Activated CD8-positive, alpha-beta T cell treated with anti-CD3 and anti-CD28 coated beads, Interleukin-2, amount 10 ng/mL, durations not matched to agents 7 days and 5 days (primary cell): Measurements from ENCODE around the gene EFNB1. TPM values are rescaled to one million over a fixed set of nuclear protein-coding genes. Genes with fewer than 3 reads are reported as not detected.
A peak's percentile ranks its signal among the peaks of the same experiment; 100 is the strongest.

Experiments used
- ATAC-seq: fragments of 150-1000 bp; cut with Tn5 transposase; one replicate; pipeline ENCODE4 v1.10.0; 2021; ENCODE audit warnings: moderate library complexity
- CTCF ChIA-PET: fragments of 350-600 bp; sonication (Branson Sonifier 250); formaldehyde crosslinking; loops from one replicate; lab custom pipeline; 2021; ENCODE audit warnings: antibody characterized with exemption; lab: Charles Lee
- POLR2A ChIA-PET: fragments of 350-600 bp; sonication (Branson Sonifier 250); formaldehyde crosslinking; loops from one replicate; lab custom pipeline; 2021; ENCODE audit warnings: antibody characterized with exemption; lab: Charles Lee
- DNase-seq: peaks from one replicate; pipeline ENCODE4 v3.0.0-alpha.2; 2020
- H3K27ac Mint-ChIP-seq: one replicate; pipeline ENCODE4 v1.8.0; 2021; ENCODE audit warnings: mild to moderate bottlenecking, mixed read lengths
- H3K27me3 Mint-ChIP-seq: one replicate; pipeline ENCODE4 v1.8.0; 2021; ENCODE audit warnings: low read depth, mixed read lengths
- H3K36me3 Mint-ChIP-seq: one replicate; pipeline ENCODE4 v1.8.0; 2021; ENCODE audit warnings: low read depth, mixed read lengths
- H3K4me1 Mint-ChIP-seq: one replicate; pipeline ENCODE4 v1.8.0; 2021; ENCODE audit warnings: low read depth, mixed read lengths
- H3K4me3 Mint-ChIP-seq: one replicate; pipeline ENCODE4 v1.8.0; 2021; ENCODE audit warnings: mild to moderate bottlenecking, mixed read lengths
- H3K9me3 Mint-ChIP-seq: one replicate; pipeline ENCODE4 v1.8.0; 2022; ENCODE audit warnings: mixed read lengths; ENCODE audit not compliant: insufficient read depth
- total RNA-seq, 2 experiments: library from RNA; stranded (reverse); gene quantifications; one replicate each; pipeline ENCODE4 v1.2.3, GENCODE V29; 2021

EFNB1 gene
- total RNA-seq, 2 experiments from 2014 or later, result 4.1 to 4.2 TPM

DNA sequence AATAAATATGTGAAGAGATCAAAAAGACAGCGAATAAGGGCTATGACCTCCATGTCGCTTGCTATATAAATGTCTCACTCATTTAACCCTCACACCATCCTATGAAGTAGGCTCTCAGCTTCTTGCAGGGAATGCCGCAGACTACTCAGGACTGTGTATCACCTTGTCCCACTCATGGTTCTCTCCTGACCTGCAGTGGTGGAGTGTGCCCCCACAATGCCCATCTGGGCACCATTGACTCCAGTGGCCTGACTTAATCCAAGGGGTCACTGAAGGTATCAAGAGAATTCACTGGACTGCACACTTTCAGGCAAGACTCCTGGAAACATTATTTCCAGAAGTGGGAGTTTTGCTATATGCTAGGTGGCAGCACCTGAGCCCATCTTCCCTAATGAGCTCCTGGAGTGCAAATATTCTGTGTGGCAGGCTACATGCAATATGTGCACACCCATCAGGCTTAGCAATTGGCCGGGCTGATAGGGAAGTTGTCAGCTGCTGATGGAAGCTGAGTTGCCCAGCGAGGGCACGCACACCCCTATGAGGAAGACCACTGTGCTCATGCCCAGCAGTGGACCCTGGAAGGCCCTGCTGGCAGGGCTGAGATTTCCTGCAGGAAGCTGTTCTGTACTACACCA lies 8.2 kb upstream of the EFNB1 start:
- Mint-ChIP-seq H3K27ac (no peak overlapping the region), H3K9me3 (no peaks in the 10 kb centered on the region), H3K4me1 (no peaks in the 10 kb centered on the region), H3K4me3 (no peak overlapping the region), H3K27me3 (peaks cover 3% of the 10 kb centered on the region), H3K36me3 (no peaks in the 10 kb centered on the region)
- no peak for ATAC-seq
- no peak for DNase-seq
- ChIA-PET POLR2A (interaction anchor here (0.6 kb wide), 1 partner anchor 462 kb away, joined by 4 read pairs; no protein-coding TSS in a partner anchor), CTCF (no interaction called here)

DNA sequence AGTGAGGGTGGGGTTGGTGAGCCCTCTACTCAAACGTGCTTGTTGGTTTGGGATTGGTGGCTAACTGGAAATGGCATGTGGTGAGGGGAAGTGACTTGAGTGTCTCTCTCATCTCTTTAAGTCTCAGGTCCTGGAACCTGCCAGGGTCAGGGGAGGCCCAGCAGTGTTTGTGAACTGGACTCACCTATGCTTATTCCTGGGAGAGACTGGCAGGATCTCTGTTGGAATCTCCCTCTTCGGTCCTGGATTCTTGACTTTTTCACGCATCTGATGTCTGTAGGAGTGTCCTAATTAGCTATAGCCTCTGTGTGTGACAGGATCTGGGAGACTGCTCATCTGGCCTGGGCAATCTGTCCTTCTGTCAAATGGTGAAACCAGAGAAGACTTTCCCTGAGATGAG lies 7.2 kb upstream of the EFNB1 start:
- no peaks in the 10 kb centered on the region for H3K36me3 Mint-ChIP-seq
- CTCF ChIA-PET, result no interaction called here
- H3K4me3 Mint-ChIP-seq, result no peak overlapping the region
- H3K4me1 Mint-ChIP-seq, result no peaks in the 10 kb centered on the region
- no peak overlapping the region for H3K27ac Mint-ChIP-seq
- DNase-seq, result no peak
- POLR2A ChIA-PET, result no interaction called here
- H3K9me3 Mint-ChIP-seq, result no peaks in the 10 kb centered on the region
- no peak for ATAC-seq
- no peaks in the 10 kb centered on the region for H3K27me3 Mint-ChIP-seq

DNA sequence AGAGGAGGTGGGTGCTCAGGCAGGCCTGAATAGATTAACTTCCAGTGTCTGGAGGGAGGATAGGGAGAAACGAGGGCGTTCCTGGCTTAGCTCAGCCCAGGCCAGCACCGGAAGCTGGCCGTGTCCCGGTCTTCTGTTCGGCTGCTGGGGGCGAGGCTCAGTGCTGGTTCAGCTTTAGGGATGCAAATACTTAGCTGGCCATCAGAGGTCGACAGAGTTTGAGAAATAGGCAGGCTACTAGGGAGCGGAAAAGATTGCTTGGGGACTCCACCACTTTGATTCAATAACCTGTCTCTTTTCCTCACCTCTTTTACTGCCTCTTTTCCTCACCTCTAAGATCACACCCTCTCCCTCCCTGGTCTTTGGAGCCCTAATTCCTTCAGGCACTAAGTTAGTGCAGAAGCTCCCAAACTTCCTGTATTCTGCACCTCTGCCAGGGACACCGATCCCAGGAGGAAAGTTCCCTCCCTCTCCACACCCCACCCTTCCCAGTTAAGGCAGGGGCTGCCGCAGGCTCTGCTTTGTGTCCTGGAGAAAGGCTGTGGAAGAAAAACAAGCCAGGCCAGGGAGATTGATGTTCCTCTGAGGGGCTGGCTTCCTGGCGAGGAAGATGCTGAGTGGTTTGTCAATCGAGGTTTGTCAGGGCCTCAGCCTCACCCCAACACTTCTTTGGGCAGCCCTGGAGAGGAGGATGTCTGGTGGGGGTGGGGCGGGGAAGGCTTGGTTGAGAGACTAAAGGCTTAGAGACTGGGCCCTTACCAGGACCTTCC lies 6.0 kb upstream of the EFNB1 start:
- H3K27me3 Mint-ChIP-seq, result no peaks in the 10 kb centered on the region
- no peak overlapping the region for H3K27ac Mint-ChIP-seq
- DNase-seq (peak; percentile 32), ATAC-seq (peak; percentile 61)
- H3K36me3 Mint-ChIP-seq, result no peaks in the 10 kb centered on the region
- H3K4me3 Mint-ChIP-seq, result no peak overlapping the region
- ChIA-PET POLR2A (no interaction called here), CTCF (interaction anchor here (0.8 to 1.1 kb wide), 4 partner anchors 13 to 392 kb away, joined by 3 to 4 read pairs (median 4); no protein-coding TSS in a partner anchor)
- H3K9me3 Mint-ChIP-seq, result no peaks in the 10 kb centered on the region
- peaks cover 2% of the 10 kb centered on the region for H3K4me1 Mint-ChIP-seq

DNA sequence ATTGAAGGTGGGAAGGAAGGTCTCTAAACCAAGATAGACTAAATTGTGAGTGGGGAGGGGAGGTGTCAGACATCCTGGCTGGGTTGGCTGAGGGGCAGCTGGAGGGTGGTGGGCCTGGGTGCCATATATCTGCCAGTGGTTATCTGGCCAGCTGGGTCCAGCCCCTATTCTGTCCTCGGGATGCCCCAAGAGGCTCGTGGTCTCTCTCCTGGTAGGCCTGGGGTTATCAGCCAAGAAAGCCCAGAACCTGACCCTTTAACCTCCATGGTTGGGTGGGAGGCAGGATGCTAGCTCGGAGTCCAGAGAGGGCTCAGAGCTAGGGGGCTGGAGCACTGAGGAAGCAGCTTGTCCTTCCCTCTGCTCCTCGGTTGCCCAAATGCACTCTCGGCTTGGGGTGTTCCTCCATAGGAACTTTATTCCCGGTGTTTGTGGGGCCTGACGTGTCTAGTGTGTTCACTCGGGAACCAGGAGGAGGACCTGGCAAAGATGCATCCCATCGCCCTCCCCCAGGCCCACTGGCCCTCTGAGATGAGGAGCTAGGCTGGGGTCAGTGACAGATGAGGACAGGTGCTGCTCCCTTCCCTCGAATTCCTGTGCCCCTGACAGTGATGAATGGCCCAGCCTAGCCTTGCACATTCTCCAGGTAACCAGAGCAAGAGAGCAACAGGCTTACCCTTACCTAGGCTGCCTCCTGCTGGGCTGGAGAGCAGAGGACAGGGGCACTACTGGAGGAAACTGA lies 5.2 kb upstream of the EFNB1 start:
- Mint-ChIP-seq H3K4me3 (no peak overlapping the region), H3K27ac (no peak overlapping the region), H3K27me3 (no peaks in the 10 kb centered on the region), H3K9me3 (no peaks in the 10 kb centered on the region), H3K4me1 (peaks cover 5% of the 10 kb centered on the region), H3K36me3 (no peaks in the 10 kb centered on the region)
- no peak for DNase-seq
- CTCF ChIA-PET, result interaction anchor here (1.1 kb wide), 1 partner anchor 12 kb away, joined by 4 read pairs; no protein-coding TSS in a partner anchor
- POLR2A ChIA-PET, result no interaction called here
- ATAC-seq, result no peak

DNA sequence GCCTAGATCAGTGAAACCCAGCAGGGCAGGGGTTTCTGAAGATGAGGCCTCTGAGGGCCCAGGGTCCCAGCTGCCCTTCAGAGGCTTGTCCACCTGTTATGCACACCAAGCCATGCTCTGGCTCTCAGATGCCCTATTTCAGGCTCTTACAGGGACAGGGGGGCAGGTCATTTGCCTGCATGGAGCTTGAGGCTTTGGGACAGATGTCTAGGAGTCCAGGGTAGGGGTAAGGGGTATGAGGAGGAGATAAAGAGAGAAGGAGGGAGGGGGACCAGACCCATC lies 4.7 kb upstream of the EFNB1 start:
- DNase-seq, result no peak
- no peak for ATAC-seq
- Mint-ChIP-seq H3K27me3 (no peaks in the 10 kb centered on the region), H3K27ac (no peak overlapping the region), H3K9me3 (no peaks in the 10 kb centered on the region), H3K4me3 (no peak overlapping the region), H3K4me1 (peaks cover 6% of the 10 kb centered on the region), H3K36me3 (no peaks in the 10 kb centered on the region)
- CTCF ChIA-PET, result interaction anchor here (1.1 kb wide), 1 partner anchor 93 kb away, joined by 3 read pairs; no protein-coding TSS in a partner anchor
- POLR2A ChIA-PET, result no interaction called here

DNA sequence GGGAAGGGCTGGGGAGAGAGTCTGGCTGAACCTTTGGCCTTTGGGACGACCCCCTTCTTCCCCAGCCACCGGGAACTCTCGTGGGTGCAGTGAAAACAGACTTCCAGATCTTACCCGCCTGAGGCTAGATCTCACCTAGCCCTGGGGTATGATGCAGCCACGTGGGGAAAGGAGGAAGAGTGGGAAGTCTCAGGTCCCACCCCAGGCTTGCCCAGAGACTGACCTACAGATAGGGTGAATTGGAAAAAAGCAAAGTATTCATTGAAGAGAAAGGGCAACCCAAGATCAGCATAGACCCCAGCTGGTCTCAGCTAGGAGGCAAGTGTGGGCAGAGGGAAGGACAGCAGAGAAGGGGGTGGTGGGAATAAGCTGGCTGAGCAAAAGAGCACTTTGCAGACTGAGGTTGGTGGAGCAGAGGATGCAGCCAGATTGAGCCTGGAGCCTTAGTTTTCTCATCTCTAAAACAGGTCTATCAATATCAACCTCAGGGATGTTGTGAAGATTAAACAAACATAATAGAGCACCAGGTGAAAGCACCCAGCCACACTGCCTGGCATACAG lies 4.2 kb upstream of the EFNB1 start:
- Mint-ChIP-seq H3K36me3 (no peaks in the 10 kb centered on the region), H3K4me3 (no peak overlapping the region), H3K4me1 (peaks cover 6% of the 10 kb centered on the region), H3K27ac (no peak overlapping the region), H3K27me3 (no peaks in the 10 kb centered on the region), H3K9me3 (no peaks in the 10 kb centered on the region)
- POLR2A ChIA-PET, result no interaction called here
- DNase-seq, result no peak
- CTCF ChIA-PET, result interaction anchor here (1.1 to 1.2 kb wide), 2 partner anchors 93 to 397 kb away, joined by 3 read pairs; no protein-coding TSS in a partner anchor
- no peak for ATAC-seq

DNA sequence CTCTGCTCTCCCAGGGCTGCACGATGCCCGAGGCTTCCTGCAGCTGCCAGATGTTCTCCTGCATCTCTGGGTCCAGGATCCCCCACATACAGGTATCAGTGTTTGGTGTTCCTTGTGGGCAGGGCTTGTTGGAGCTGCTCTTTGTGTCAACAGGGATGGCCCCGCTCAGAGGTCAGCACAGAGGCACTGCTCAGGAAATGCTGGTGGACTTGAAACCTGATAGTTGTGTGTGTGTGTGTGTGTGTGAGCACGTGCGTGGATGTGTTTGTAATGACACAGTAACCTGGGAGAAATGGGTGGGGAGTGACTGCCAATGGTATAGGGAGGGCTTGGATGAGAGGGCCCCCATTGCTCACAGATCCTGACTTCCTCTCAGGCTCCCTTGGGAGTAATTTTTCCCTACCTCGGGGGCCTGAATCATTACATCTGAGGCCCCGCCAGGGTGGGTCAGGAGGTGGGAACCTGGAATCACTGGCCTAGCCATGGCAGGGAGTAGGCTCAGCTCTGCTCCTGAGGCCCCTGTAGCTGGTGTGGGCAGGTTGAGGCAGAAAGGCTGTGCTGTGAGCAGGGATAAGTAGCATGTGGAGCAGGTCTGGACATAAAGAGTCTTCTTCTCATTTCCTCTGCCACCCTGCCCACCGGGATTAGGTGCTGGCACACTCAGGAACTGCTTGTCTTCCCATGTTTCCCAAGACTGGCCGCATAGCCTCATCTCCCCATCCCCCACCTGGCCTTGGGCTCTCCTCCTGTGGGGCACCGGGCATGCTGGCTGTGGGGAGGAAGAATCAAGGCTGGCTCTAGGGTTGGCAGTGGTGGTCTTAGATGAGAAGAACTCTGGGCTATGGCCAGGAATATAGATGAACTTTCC lies 2.5 kb upstream of the EFNB1 start:
- Mint-ChIP-seq H3K36me3 (no peaks in the 10 kb centered on the region), H3K27ac (no peak overlapping the region), H3K4me1 (peaks cover 12% of the 10 kb centered on the region), H3K27me3 (peaks cover 2% of the 10 kb centered on the region), H3K9me3 (no peaks in the 10 kb centered on the region), H3K4me3 (no peak overlapping the region)
- ATAC-seq, result no peak
- DNase-seq, result no peak
- CTCF ChIA-PET, result interaction anchor here (1.2 to 3.5 kb wide), 3 partner anchors 100 to 397 kb away, joined by 3 to 45 read pairs (median 4); no protein-coding TSS in a partner anchor
- POLR2A ChIA-PET, result no interaction called here

DNA sequence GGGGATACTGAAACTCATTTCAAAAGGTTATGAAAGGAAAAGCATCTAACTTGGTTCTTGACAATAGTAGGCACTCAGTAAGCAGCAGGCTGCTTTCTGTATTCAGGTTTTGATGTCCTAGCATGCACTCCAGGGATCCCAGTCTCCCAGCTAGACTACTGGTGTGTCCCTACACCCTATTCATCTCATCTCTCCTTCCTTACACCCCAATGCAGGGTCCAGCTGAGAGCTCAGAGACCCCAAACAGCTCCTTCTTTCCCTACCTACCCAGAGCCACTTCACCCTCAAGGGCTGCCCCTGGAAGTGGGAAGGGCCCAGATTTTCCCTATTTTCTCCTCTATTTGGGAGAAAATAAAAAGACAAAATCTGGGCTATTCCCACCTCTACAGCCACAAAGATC lies 1.6 kb upstream of the EFNB1 start:
- peaks cover 5% of the 10 kb centered on the region for H3K27me3 Mint-ChIP-seq
- H3K9me3 Mint-ChIP-seq, result no peaks in the 10 kb centered on the region
- no peak for DNase-seq
- ChIA-PET CTCF (interaction anchor here (0.6 to 3.5 kb wide), 22 partner anchors 9 to 559 kb away, joined by 3 to 45 read pairs (median 4); partner anchors contain the start of gene PJA1), POLR2A (no interaction called here)
- H3K4me3 Mint-ChIP-seq, result no peak overlapping the region
- ATAC-seq, result no peak
- H3K27ac Mint-ChIP-seq, result no peak overlapping the region
- H3K4me1 Mint-ChIP-seq, result peaks cover 18% of the 10 kb centered on the region
- no peaks in the 10 kb centered on the region for H3K36me3 Mint-ChIP-seq

DNA sequence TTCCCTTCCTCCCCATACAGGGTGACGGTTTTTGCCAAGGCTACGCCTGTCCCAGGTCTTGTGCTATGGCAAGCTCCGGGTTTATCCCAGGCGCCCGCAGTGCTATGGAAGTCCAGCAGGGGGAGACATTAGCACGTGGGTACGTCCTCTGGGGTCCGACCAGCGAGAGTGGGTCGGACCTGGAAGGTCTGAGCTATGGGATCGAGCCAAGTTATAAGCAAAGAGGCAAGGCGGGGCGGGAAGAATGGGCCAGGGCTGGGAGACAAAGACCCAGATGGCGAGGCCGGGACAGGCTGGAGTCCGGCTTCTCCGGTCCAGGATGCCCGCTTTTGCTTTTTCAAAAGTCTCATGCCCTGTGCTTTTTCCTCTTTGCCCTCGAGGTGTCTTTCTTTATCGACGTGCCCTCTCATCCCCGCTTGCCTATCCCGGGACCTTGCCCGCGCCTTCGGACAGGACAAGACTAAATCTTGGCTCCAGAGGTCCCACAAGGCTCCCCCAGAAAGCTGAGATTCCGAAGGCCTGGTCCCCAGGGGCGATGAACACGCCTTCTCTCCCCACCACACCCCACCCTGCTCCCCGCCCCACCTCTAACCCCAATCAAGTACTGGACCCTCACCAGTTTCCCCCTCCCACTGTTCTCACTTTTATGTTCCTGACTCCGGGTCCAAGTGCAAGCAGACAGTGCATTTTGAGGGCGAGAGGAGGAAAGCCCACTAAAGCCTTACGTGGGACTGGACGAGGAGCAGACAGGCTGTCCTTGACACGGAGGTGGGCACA lies 785 bp upstream of the EFNB1 start:
- no peaks in the 10 kb centered on the region for H3K36me3 Mint-ChIP-seq
- ChIA-PET POLR2A (interaction anchor here (0.9 kb wide), 1 partner anchor 308 kb away, joined by 3 read pairs; no protein-coding TSS in a partner anchor), CTCF (interaction anchor here (0.6 to 3.5 kb wide), 31 partner anchors 8 to 1305 kb away, joined by 3 to 45 read pairs (median 4); partner anchors contain the start of genes IGBP1 and PJA1)
- peak; percentile 80 for DNase-seq
- peak; percentile 52 for ATAC-seq
- no peaks in the 10 kb centered on the region for H3K9me3 Mint-ChIP-seq
- peaks cover 5% of the 10 kb centered on the region for H3K27me3 Mint-ChIP-seq
- peak overlapping the region; percentile 80 for H3K4me3 Mint-ChIP-seq
- H3K27ac Mint-ChIP-seq, result peak overlapping the region; percentile 77
- H3K4me1 Mint-ChIP-seq, result peaks cover 18% of the 10 kb centered on the region
